Esophagus muscularis mucosa (tissue), 4 donors: ENCODE measurements around the gene CFL1. TPM values are rescaled to one million over a fixed set of nuclear protein-coding genes. Genes with fewer than 3 reads are reported as not detected.

ENCODE experiments used
- DNase-seq: peaks from one replicate; pipeline ENCODE4 v3.0.0-alpha.2; 2017; ENCODE audit errors: extremely low spot score
- H3K27ac ChIP-seq, 4 donors: fragments of 200-600 bp; sonication (generic); replicated peaks in 1 of 4; 1 replicate in 3 of 4; 2 replicates in 1 of 4; pipeline ENCODE4 v1.5.1; 2016 to 2019; ENCODE audit warnings: mild to moderate bottlenecking in 1 of 4
- H3K27me3 ChIP-seq, 4 donors: fragments of 200-600 bp; sonication (generic); one replicate each; pipeline versions ENCODE4 v1.5.1 to v1.6.0; 2016 to 2019
- H3K36me3 ChIP-seq, 4 donors: fragments of 200-600 bp; sonication (generic); one replicate each; pipeline ENCODE4 v1.5.1; 2016 to 2019
- H3K4me1 ChIP-seq, 4 donors: fragments of 200-600 bp; sonication (generic); one replicate each; pipeline ENCODE4 v1.5.1; 2016 to 2019
- H3K4me3 ChIP-seq, 4 donors: fragments of 200-600 bp; sonication (generic); 1 replicate in 2 of 4; 2 replicates in 2 of 4; pipeline ENCODE4 v1.5.1; 2016 to 2019; ENCODE audit warnings: mild to moderate bottlenecking in 4 of 4, moderate library complexity in 1 of 4
- H3K9me3 ChIP-seq, 4 donors: fragments of 200-600 bp; sonication (generic); 1 replicate in 3 of 4; 2 replicates in 1 of 4; pipeline ENCODE4 v1.5.1; 2016 to 2019
- CTCF ChIP-seq, 3 experiments: fragments of 200-600 bp in 2 of 3; fragments of 450-650 bp in 1 of 3; sonication (generic) in 2 of 3; IDR thresholded peaks; one replicate each; pipeline ENCODE4 v1.5.1; 2017 to 2019; ENCODE audit warnings: antibody characterized with exemption in 3 of 3, mild to moderate bottlenecking in 2 of 3, moderate library complexity in 1 of 3
- EP300 ChIP-seq: sonication (generic); formaldehyde crosslinking; IDR thresholded peaks from one replicate; pipeline ENCODE4 v1.6.1; 2017; ENCODE audit warnings: antibody characterized with exemption
- POLR2A ChIP-seq: fragments of 450-650 bp; IDR thresholded peaks from one replicate; pipeline ENCODE4 v1.6.1; 2017; ENCODE audit warnings: antibody characterized with exemption, moderate library complexity, mild to moderate bottlenecking, low read depth
- POLR2AphosphoS5 ChIP-seq, 2 donors: sonication (generic); formaldehyde crosslinking; IDR thresholded peaks; one replicate each; pipeline ENCODE4 v1.6.1; 2017; ENCODE audit warnings: antibody characterized with exemption in 2 of 2
- WGBS: methylation state at CpG from one replicate; pipeline ENCODE4 v1.1.5; 2018; 5-methylcytosine and 5-hydroxymethylcytosine counted together
- intact Hi-C: fragments of 100-400 bp; cut with DNase I; formaldehyde crosslinking; loops from one replicate; pipeline ENCODE4 v1.15.1; 2023
- total RNA-seq, 4 donors: library from RNA; depleted of rRNA; stranded (reverse); fragments of >200 nt; gene quantifications; one replicate each; pipeline versions ENCODE4 v1.1.0 to v1.2.1, GENCODE V29; 2016

Gene CFL1
- total RNA-seq, 4 donors from 2014 or later, result 610 to 793 (median 738) TPM

- Histone ChIP-seq H3K9me3 (no peaks in the 10 kb centered on the region), H3K36me3 (no peaks in the 10 kb centered on the region), H3K27ac (no peak overlapping the region), H3K4me1 (peaks cover 0 to under 1% (median 0%) of the 10 kb centered on the region in 4 donors), H3K27me3 (peaks cover 0 to 10% (median 0%) of the 10 kb centered on the region in 4 donors), H3K4me3 (no peak overlapping the region)
- no peak for DNase-seq
- 80% methylated on average over 6 of the region's 9 CpGs for whole genome bisulfite sequencing
- intact Hi-C loops, result no loop called here
- TF ChIP-seq CTCF (IDR thresholded peaks at IDR 0.05) (no peak), EP300 (no peak), POLR2A (no peak), POLR2AphosphoS5 (IDR thresholded peaks at IDR 0.05) (no peak)
These were observed 48.5 kb downstream of the CFL1 start for GRCh38 chr11:65809496-65809895.

GRCh38 chr11:65808744-65809341, 49.1 kb downstream of the CFL1 start:
- TF ChIP-seq POLR2AphosphoS5 (IDR thresholded peaks at IDR 0.05) (no peak), POLR2A (no peak), EP300 (no peak), CTCF (IDR thresholded peaks at IDR 0.05) (no peak)
- 70% methylated on average over 20 of the region's 20 CpGs for WGBS
- Histone ChIP-seq H3K9me3 (no peaks in the 10 kb centered on the region), H3K4me3 (no peak overlapping the region), H3K36me3 (no peaks in the 10 kb centered on the region), H3K4me1 (no peaks in the 10 kb centered on the region), H3K27me3 (peaks cover 0 to 16% (median 3%) of the 10 kb centered on the region in 4 donors), H3K27ac (no peak overlapping the region)
- no peak for DNase-seq
- intact Hi-C loops, result no loop called here

GRCh38 chr11:65806979-65807378, 51.0 kb downstream of the CFL1 start:
- WGBS, result 77% methylated on average over 6 of the region's 6 CpGs
- Histone ChIP-seq H3K4me3 (no peak overlapping the region), H3K27ac (no peak overlapping the region), H3K4me1 (no peaks in the 10 kb centered on the region), H3K9me3 (no peaks in the 10 kb centered on the region), H3K36me3 (no peaks in the 10 kb centered on the region), H3K27me3 (peaks cover 0 to 35% (median 13%) of the 10 kb centered on the region in 4 donors)
- intact Hi-C loops, result no loop called here
- TF ChIP-seq POLR2AphosphoS5 (IDR thresholded peaks at IDR 0.05) (no peak), POLR2A (no peak), CTCF (IDR thresholded peaks at IDR 0.05) (no peak), EP300 (no peak)
- no peak for DNase-seq

Other genes starting within 250 kb of the CFL1 start
- gene MAP3K11, start 244.0 kb downstream of the CFL1 start, total RNA-seq, result 10 to 100 TPM; 29.9 to 41.7 (median 37.6) TPM
- 10 to 100 TPM; 21.4 to 43.1 (median 27.1) TPM for gene PCNX3, start 242.4 kb downstream of the CFL1 start, total RNA-seq
- 10 to 100 TPM; 40.7 to 56.3 (median 45.8) TPM for gene SIPA1, start 220.1 kb downstream of the CFL1 start, total RNA-seq
- gene RELA, start 195.3 kb downstream of the CFL1 start, total RNA-seq, result 10 to 100 TPM; 51.5 to 84.6 (median 82.1) TPM
- gene KAT5, start 145.9 kb downstream of the CFL1 start, total RNA-seq, result 10 to 100 TPM; 66.4 to 77.1 (median 68.3) TPM
- gene RNASEH2C, start 137.4 kb downstream of the CFL1 start, total RNA-seq, result 100 to 1,000 TPM in 1 of 4 donors, 10 to 100 TPM in 3; 72.1 to 137 (median 80.9) TPM
- gene AP5B1, start 77.2 kb downstream of the CFL1 start, total RNA-seq, result 10 to 100 TPM; 15.0 to 28.0 (median 24.2) TPM
- gene OVOL1, start 71.1 kb downstream of the CFL1 start, total RNA-seq, result not detected
- under 1 TPM; 0.33 to 0.78 (median 0.41) TPM for gene SNX32, start 24.2 kb downstream of the CFL1 start, total RNA-seq
- gene MUS81, start 2.3 kb upstream of the CFL1 start, total RNA-seq, result 10 to 100 TPM; 42.2 to 74.2 (median 58.3) TPM
- 100 to 1,000 TPM in 1 of 4 donors, 10 to 100 TPM in 3; 71.8 to 111 (median 82.2) TPM for gene EFEMP2, start 14.6 kb upstream of the CFL1 start, total RNA-seq
- gene CTSW, start 21.7 kb upstream of the CFL1 start, total RNA-seq, result 1 to 10 TPM in 3 of 4 donors, under 1 TPM in 1; 0.83 to 2.7 (median 1.5) TPM
- gene FIBP, start 30.3 kb upstream of the CFL1 start, total RNA-seq, result 10 to 100 TPM; 33.2 to 74.3 (median 48.6) TPM
- 10 to 100 TPM; 63.5 to 99.5 (median 84.6) TPM for gene CCDC85B, start 32.5 kb upstream of the CFL1 start, total RNA-seq
- gene FOSL1, start 42.2 kb upstream of the CFL1 start, total RNA-seq, result 10 to 100 TPM in 1 of 4 donors, 1 to 10 TPM in 2, not detected in 1; 3.2 to 47.2 (median 8.7) TPM
- 10 to 100 TPM; 18.2 to 56.0 (median 28.0) TPM for gene C11orf68, start 60.9 kb upstream of the CFL1 start, total RNA-seq
- 100 to 1,000 TPM in 2 of 4 donors, 10 to 100 TPM in 2; 78.4 to 122 (median 101) TPM for gene DRAP1, start 61.2 kb upstream of the CFL1 start, total RNA-seq
- not detected for gene TSGA10IP, start 87.3 kb upstream of the CFL1 start, total RNA-seq
- 10 to 100 TPM; 47.8 to 65.0 (median 58.7) TPM for gene SART1, start 103.6 kb upstream of the CFL1 start, total RNA-seq
- 10 to 100 TPM; 25.3 to 34.9 (median 28.2) TPM for gene EIF1AD, start 144.0 kb upstream of the CFL1 start, total RNA-seq
- 10 to 100 TPM; 46.9 to 72.5 (median 57.9) TPM for gene BANF1, start 144.3 kb upstream of the CFL1 start, total RNA-seq
- not detected for gene CST6, start 153.8 kb upstream of the CFL1 start, total RNA-seq
- under 1 TPM in 1 of 4 donors, not detected in 3; 0.52 TPM for gene CATSPER1, start 168.3 kb upstream of the CFL1 start, total RNA-seq
- gene GAL3ST3, start 191.0 kb upstream of the CFL1 start, total RNA-seq, result 1 to 10 TPM in 3 of 4 donors, under 1 TPM in 1; 0.83 to 7.4 (median 3.3) TPM
- 100 to 1,000 TPM; 117 to 160 (median 137) TPM for gene SF3B2, start 194.2 kb upstream of the CFL1 start, total RNA-seq
- 10 to 100 TPM; 37.1 to 97.8 (median 54.3) TPM for gene PACS1, start 212.1 kb upstream of the CFL1 start, total RNA-seq